GM18505 (cell line): ENCODE results near the gene CDT1.

ENCODE experiments used
- ATAC-seq: cut with Tn5 transposase; IDR thresholded peaks from one replicate; pipeline ENCODE4 v1.9.1; 2021; ENCODE audit not compliant: unreplicated experiment
- POLR2A ChIP-seq: IDR thresholded peaks from 4 replicates; pipeline ENCODE4 v1.6.1; 2011; ENCODE audit warnings: borderline replicate concordance; ENCODE audit not compliant: insufficient read depth, insufficient read length; ENCODE audit errors: extremely low read depth

CDT1 gene

GRCh38 chr16:88857728-88858339 is 54.2 kb downstream of the CDT1 start:
- ATAC-seq = peak; percentile 41
- no peak for TF ChIP-seq POLR2A
